Stimulated activated effector memory CD8-positive, alpha-beta T cell treated with anti-CD3 and anti-CD28 coated beads, Interleukin-12 subunit alpha, Interleukin-12 subunit beta, amount 100 ng/mL, for 72 hours (primary cell): Measurements from ENCODE around the gene ADCY2.

Experiments
- ATAC-seq: fragments of 150-1000 bp; cut with Tn5 transposase; 2 replicates; pipeline ENCODE4 v1.10.0; 2021
- DNase-seq, 2 donors: peaks; one replicate each; pipeline ENCODE4 v3.0.0; 2021 to 2022; ENCODE audit warnings: low spot score in 2 of 2
- H3K27ac Mint-ChIP-seq: one replicate; pipeline ENCODE4 v1.8.0; 2022; ENCODE audit warnings: mild to moderate bottlenecking, mixed read lengths
- H3K36me3 Mint-ChIP-seq: one replicate; pipeline ENCODE4 v1.8.0; 2022; ENCODE audit warnings: mild to moderate bottlenecking, mixed read lengths
- H3K4me1 Mint-ChIP-seq: one replicate; pipeline ENCODE4 v1.8.0; 2022; ENCODE audit warnings: mixed read lengths
- H3K4me3 Mint-ChIP-seq: one replicate; pipeline ENCODE4 v1.8.0; 2022; ENCODE audit warnings: mild to moderate bottlenecking, mixed read lengths
- H3K9me3 Mint-ChIP-seq: one replicate; pipeline ENCODE4 v1.8.0; 2022; ENCODE audit warnings: mixed read lengths

The ADCY2 gene

DNA sequence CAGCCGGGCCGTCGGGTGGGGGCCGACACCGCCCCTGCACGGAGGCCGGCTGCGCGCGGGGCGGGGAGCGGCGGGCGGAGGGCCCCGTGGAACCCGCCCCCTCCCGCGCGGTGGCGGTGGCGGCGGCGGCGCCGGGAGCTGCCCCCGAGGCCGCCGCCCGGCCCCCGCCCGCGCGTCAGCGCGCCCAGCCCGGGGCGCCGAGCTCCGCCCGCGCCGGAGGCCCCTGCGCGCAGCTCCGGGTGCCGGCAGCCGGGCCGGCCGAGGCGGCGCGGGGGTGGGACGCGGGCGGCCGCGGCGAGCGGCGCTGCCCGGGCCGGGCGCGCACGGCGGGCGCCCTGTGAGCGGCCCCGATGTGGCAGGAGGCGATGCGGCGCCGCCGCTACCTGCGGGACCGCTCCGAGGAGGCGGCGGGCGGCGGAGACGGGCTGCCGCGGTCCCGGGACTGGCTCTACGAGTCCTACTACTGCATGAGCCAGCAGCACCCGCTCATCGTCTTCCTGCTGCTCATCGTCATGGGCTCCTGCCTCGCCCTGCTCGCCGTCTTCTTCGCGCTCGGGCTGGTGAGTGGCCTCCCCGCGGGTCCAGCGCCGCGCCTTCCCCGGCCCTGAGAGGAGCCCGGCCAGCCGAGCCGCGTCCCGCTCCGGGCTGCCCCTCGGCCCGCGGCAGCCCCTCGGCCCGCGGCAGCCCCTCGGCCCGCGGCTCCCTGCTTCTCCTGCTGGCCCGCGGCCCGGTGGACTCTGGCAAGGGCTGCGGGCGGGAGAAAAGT lies at the start of gene ADCY2:
TSS of gene ADCY2 (plus strand) at position 192 of the 766 bp plus-strand sequence. CDS start at position 351, 159 bp downstream.
- Mint-ChIP-seq H3K9me3 (no peaks in the 10 kb centered on the region), H3K36me3 (no peaks in the 10 kb centered on the region), H3K27ac (no peak within 1 kb of the TSS), H3K4me1 (no peaks in the 10 kb centered on the region), H3K4me3 (no peak within 1 kb of the TSS)
- DNase-seq (no peak), ATAC-seq (no peak)

DNA sequence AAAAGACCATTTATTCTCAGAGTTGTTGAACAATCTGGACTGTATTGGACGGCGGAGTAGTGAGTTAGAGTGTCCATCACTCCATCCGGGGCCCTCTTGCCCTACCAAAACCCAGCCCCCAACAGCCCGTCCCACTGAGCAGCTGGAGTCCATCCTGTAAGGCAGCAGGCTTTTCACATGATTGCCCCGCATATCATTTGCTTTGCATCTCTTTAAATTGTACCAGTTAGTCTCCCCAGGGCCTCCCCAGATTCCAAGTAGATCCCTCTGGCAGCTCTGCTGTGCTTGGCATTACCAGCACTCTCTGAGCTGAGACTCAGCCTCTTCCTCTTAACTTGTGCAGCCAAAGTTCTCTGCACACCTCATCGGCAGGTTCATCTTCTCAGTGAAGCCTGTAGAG lies 48.6 kb upstream of the ADCY2 start:
- Mint-ChIP-seq H3K27ac (no peak overlapping the region), H3K4me1 (no peaks in the 10 kb centered on the region), H3K9me3 (peaks cover 4% of the 10 kb centered on the region), H3K36me3 (no peaks in the 10 kb centered on the region), H3K4me3 (no peak overlapping the region)
- ATAC-seq: no peak
- DNase-seq: no peak

DNA sequence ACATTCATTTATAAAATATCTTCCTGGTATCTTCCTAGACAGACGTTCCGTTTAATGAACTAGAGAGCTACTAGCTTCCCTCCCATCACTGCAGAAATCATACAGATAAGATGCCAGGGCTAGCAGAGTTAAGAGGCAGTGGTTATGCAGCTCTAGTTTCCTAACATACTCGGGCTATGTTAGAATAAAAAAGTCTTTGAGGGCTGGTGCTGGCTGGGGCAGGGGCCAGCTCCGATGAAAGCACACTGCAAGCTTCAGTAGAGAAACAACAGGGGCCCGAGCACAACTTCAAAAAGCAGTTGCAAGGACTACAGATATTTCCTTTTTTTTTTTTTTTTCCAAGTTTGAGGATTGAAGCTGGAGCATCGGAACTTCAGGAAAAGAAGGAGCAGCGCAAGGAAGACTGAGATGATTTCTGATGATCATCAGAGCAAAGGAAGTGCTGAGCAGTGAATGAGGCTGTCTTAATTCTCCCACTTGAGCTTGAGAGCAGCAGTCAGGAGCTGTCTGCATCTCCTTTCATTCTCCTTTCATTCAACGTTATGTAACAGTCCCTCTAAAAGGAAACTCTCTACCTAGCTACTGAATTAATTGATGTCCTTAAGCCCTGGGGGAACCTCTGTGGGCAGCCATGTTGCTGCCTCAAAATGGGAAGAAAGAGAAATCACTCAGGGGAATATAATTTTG lies 47.6 kb upstream of the ADCY2 start:
- no peak overlapping the region for H3K4me3 Mint-ChIP-seq
- H3K9me3 Mint-ChIP-seq: peaks cover 2% of the 10 kb centered on the region
- H3K4me1 Mint-ChIP-seq: no peaks in the 10 kb centered on the region
- DNase-seq (no peak), ATAC-seq (no peak)
- no peak overlapping the region for H3K27ac Mint-ChIP-seq
- no peaks in the 10 kb centered on the region for H3K36me3 Mint-ChIP-seq

DNA sequence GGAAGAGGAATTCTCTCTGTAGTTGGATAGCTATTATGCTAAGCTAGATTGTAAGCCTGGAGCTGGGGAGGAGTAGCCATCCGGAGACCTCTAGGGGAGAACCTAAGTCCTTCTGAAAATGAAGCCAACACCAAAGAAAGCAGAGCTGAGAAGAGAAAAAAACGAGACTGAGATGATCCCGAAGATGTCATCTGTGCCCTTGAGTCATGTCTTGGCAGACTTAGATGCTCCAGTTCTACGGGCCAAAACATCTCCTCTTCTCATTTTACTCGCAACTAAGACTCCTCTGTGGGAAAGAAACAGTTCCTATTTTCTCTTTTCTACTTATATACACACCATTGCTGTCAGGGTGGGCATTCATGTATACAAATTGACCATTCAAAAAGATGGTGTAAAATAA lies 34.3 kb upstream of the ADCY2 start:
- no peak overlapping the region for H3K27ac Mint-ChIP-seq
- DNase-seq: no peak
- H3K9me3 Mint-ChIP-seq: peaks cover 7% of the 10 kb centered on the region
- ATAC-seq: no peak
- H3K36me3 Mint-ChIP-seq: no peaks in the 10 kb centered on the region
- H3K4me1 Mint-ChIP-seq: no peaks in the 10 kb centered on the region
- no peak overlapping the region for H3K4me3 Mint-ChIP-seq

DNA sequence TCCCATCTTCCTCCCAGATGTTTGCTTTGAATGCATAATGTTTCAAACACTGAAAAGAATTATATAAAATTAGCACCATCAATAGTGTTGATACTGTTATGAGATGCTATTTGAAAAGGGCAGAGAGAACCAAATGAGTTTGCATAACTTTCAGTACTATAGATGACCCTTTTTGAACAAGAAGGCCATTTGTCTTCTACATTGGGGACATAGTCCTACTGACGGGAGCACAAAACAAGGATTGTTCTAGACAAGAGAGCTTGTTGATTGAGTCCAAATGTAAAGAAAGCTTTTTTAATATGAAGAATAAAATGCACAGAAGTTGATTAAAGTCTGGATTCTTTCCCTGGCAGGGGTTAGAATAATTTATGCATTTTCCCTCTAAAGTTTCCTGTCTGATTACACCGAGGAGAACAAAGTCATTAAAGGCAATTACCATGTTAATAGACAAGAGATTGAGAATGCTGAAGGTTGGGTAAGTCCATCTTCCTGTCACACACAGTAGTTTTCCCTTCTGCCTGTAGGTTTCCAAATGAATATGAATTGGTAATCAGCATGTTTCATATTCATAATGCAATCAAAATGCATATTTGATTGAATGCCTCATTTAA lies 32.8 kb upstream of the ADCY2 start:
- H3K9me3 Mint-ChIP-seq: peaks cover 5% of the 10 kb centered on the region
- no peak overlapping the region for H3K4me3 Mint-ChIP-seq
- H3K36me3 Mint-ChIP-seq: no peaks in the 10 kb centered on the region
- no peak overlapping the region for H3K27ac Mint-ChIP-seq
- no peaks in the 10 kb centered on the region for H3K4me1 Mint-ChIP-seq
- no peak for DNase-seq
- ATAC-seq: no peak

DNA sequence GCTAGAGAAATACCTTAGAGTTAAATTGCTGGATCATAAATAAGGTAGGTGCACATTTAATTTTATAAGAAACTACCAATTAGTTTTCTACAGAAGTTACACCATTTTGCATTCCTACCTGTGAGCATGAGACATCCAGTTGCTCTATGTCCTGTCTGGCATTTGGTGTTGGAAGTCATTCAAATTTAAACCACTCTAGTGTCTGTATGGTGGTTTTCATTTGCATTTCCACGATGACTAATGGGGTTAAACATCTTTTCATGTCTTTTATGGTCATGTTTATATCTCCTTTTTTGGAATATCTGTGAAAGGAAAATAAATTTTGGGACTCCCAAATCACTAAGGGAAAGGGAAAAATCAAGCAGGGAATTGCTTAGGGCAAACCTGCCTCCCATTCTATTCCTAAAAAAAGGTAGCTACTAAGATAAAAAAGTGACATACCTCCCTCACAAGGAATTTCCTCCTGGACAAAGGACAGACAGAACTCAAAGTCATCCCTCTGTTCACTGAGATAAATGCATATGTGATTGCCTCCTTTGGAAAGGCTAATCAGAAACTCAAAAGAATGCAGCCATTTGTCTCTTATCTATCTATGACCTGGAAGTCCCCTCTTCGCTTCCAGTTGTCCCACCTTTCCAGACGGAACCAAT lies 31.6 kb upstream of the ADCY2 start:
- ATAC-seq (no peak), DNase-seq (no peak)
- Mint-ChIP-seq H3K36me3 (no peaks in the 10 kb centered on the region), H3K27ac (no peak overlapping the region), H3K4me3 (no peak overlapping the region), H3K4me1 (no peaks in the 10 kb centered on the region), H3K9me3 (peaks cover 2% of the 10 kb centered on the region)

DNA sequence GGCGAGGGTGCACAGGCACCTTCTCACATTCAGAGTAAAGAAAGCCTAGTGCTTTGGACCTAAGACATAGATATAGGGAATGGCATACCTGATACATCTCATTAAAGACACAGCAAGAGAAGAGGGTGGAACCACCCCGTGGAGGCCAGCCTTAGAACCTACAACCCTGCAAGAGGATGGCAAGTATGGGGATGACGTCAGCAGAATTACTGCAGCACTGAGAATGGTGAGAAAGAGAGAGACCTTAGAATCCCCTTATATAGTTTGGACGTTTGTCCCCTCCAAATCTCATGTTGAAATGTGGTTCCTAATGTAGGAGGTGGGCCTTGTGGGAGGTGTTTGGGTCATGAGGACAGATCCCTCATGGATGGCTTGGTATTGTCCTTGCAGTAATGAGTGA lies 28.2 kb upstream of the ADCY2 start:
- DNase-seq: no peak
- no peaks in the 10 kb centered on the region for H3K36me3 Mint-ChIP-seq
- H3K27ac Mint-ChIP-seq: no peak overlapping the region
- no peaks in the 10 kb centered on the region for H3K4me1 Mint-ChIP-seq
- H3K4me3 Mint-ChIP-seq: no peak overlapping the region
- no peak for ATAC-seq
- peaks cover 5% of the 10 kb centered on the region for H3K9me3 Mint-ChIP-seq

DNA sequence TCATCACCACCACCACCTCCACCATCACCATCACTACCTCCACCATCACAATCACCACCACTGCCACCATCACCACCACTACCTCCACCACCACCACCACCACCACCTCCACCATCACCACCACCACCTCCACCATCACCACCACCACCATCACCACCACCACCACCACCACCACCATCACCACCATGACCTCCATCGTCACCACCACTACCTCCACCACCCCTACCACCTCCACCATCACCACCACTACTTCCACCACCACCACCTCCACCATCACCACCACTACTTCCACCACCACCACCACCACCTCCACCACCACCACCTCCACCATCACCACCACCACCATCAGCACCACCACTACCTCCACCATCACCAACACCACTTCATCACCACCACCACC lies 23.5 kb upstream of the ADCY2 start:
- Mint-ChIP-seq H3K27ac (no peak overlapping the region), H3K9me3 (peaks cover 8% of the 10 kb centered on the region), H3K4me1 (no peaks in the 10 kb centered on the region), H3K36me3 (no peaks in the 10 kb centered on the region), H3K4me3 (no peak overlapping the region)
- ATAC-seq: no peak
- no peak for DNase-seq

DNA sequence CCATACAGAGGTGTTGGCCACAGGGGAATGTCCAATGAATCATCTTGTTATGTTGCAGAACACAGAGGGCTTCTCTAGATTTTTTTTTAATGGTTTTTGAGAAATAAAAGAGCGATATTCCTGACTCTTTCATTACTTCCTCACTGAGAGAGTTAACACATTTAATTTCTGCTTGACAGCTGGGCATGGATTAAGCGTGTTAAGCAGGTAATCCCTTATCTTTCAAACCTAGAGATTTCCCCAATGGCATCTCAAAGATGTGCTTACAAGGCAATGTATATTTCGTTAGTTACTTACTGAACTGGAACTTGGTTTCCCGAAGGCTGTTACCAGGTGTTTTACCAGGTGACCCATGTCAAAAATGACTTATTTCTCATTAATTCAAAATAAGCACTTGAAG lies 21.8 kb upstream of the ADCY2 start:
- no peaks in the 10 kb centered on the region for H3K4me1 Mint-ChIP-seq
- no peak overlapping the region for H3K27ac Mint-ChIP-seq
- ATAC-seq (no peak), DNase-seq (no peak)
- H3K36me3 Mint-ChIP-seq: no peaks in the 10 kb centered on the region
- H3K9me3 Mint-ChIP-seq: peaks cover 6% of the 10 kb centered on the region
- H3K4me3 Mint-ChIP-seq: no peak overlapping the region

DNA sequence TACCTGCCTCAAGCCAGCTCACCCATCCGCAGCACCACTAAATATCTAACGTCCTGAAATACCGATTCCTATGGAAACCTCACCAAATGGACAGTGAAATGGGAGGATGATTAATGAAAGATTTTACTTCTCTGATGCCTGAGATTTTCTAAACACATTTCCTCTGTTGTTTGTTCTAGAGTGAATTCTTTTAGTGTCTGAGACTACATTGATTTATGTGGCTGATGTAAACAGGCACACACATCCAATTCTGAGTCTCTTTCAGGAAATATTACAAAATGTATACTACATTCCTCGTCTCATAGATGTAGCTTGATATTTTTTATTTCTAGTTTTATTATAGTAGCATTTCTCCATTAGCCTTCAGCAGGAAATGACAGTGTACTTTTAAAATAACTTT lies 20.5 kb upstream of the ADCY2 start:
- Mint-ChIP-seq H3K4me3 (no peak overlapping the region), H3K9me3 (peaks cover 3% of the 10 kb centered on the region), H3K4me1 (no peaks in the 10 kb centered on the region), H3K36me3 (no peaks in the 10 kb centered on the region), H3K27ac (no peak overlapping the region)
- ATAC-seq: no peak
- no peak for DNase-seq

DNA sequence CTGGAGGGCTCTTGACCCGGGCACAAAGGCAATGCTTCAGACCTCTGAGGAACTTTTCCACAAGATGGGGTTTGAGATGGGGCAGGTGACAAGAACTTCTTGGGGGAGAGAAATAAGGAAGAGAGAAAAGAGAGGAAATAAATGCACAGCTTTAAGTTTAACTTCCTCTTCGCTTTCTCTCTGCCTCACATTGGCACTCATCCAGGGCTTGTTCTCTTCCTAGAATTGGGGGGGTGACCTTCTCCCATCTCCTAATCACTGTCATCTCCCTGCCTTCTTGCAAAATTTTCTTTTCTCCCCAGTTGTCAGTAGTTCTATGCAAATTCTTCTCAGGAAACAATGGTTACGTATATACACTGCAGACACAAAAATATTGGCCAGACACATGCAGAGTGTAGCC lies 19.1 kb upstream of the ADCY2 start:
- ATAC-seq (no peak), DNase-seq (no peak)
- Mint-ChIP-seq H3K27ac (no peak overlapping the region), H3K4me3 (no peak overlapping the region), H3K4me1 (no peaks in the 10 kb centered on the region), H3K36me3 (no peaks in the 10 kb centered on the region), H3K9me3 (peaks cover 5% of the 10 kb centered on the region)

DNA sequence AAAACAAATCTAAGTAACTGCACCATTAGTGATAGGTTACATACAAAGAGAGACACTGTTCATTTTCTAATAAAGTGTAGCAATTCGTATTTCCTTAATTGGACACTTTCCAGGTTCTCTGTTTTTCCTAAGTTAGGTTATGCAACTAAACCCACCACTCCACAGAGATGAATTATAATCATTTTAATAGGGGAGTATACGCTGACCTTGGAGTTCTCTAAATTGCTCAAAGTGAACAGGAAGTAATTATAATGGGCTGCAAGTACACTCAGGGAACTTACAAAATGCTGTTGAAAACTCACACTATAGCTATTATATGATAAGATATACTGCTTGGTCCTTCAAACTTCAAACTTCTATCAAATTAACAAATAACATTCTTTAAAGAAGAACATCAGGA lies 18.2 kb upstream of the ADCY2 start:
- DNase-seq (no peak), ATAC-seq (no peak)
- no peak overlapping the region for H3K4me3 Mint-ChIP-seq
- H3K27ac Mint-ChIP-seq: no peak overlapping the region
- no peaks in the 10 kb centered on the region for H3K36me3 Mint-ChIP-seq
- no peaks in the 10 kb centered on the region for H3K4me1 Mint-ChIP-seq
- peaks cover 5% of the 10 kb centered on the region for H3K9me3 Mint-ChIP-seq

DNA sequence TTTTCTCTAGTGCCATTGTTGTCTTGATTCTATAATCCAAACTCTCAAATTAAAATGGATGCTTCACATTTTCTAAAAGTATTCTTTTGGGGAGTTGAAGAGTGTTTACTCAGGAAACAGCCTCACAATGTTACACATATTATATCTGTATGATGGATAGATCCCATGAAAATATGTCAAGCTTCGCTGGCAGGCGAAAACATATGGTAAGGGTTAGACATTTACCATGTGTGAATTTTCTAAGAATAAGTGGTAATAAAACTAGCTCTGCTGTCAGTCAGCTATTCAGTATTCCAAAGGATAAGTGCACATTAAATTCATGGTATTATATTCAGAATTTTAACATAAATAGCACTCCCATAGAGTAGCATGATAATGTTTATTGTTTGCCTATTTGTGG lies 13.3 kb upstream of the ADCY2 start:
- H3K36me3 Mint-ChIP-seq: no peaks in the 10 kb centered on the region
- ATAC-seq: no peak
- no peak for DNase-seq
- peaks cover 6% of the 10 kb centered on the region for H3K9me3 Mint-ChIP-seq
- H3K27ac Mint-ChIP-seq: no peak overlapping the region
- no peak overlapping the region for H3K4me3 Mint-ChIP-seq
- H3K4me1 Mint-ChIP-seq: no peaks in the 10 kb centered on the region

DNA sequence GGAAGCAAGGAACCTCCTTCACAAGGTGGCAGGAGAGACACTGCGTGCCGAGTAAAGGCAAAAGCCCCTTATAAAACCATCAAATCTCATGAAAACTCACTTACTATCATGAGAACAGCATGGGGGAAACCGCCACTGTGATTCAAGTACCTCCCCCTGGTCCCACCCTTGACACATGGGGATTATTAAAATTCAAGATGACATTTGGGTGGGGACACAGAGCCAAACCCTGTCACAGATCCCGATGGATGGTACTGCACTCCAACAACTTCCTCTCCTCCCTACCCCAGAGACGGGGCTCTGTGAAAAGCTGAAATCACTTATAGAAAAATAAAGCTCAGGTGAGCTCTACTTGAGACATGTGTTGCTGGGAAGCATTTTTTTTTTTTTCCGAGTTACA lies 10.3 kb upstream of the ADCY2 start:
- H3K9me3 Mint-ChIP-seq: peaks cover 6% of the 10 kb centered on the region
- H3K36me3 Mint-ChIP-seq: no peaks in the 10 kb centered on the region
- H3K4me1 Mint-ChIP-seq: no peaks in the 10 kb centered on the region
- DNase-seq (no peak), ATAC-seq (no peak)
- H3K4me3 Mint-ChIP-seq: no peak overlapping the region
- H3K27ac Mint-ChIP-seq: no peak overlapping the region

DNA sequence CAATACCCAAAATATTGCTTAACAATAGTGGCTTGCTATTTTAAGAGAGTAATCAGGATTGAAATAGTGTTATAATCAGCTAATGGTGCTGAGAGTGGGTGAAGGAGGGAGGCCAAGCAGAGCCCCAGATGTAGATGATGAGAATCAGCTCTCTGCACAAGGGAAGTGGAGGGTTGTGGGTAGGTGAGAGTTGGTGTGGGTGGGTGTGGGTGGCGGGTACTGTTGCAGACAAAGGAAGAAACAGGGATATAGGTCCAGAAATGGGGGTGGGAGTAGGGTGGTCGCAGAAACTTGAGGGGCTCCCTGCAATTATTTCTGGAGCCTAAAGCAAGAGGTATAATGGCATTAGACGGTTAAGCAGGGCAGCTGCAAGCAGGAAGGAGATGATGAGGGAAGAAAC lies 7.4 kb upstream of the ADCY2 start:
- no peak for DNase-seq
- no peaks in the 10 kb centered on the region for H3K4me1 Mint-ChIP-seq
- no peak overlapping the region for H3K4me3 Mint-ChIP-seq
- H3K36me3 Mint-ChIP-seq: no peaks in the 10 kb centered on the region
- peaks cover 4% of the 10 kb centered on the region for H3K9me3 Mint-ChIP-seq
- ATAC-seq: no peak
- H3K27ac Mint-ChIP-seq: no peak overlapping the region

DNA sequence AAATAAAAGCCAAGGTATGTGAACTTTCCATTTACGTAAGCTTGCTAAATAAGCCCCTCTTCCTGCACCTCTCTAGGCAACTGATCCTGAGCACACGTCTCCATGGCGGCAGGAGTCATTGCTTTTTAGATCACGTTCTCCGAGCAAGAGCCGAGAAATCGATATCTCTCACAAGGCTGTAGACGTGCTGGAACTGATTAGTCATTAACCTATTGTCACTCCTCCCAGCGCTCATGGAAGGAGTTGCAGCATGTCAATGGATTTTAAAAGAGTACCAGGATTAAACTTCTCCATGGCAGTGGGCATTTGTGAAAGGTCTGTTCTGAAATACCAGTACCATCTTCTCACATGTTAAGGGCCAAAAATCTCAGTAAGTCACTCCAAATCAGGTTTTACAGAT lies 4.7 kb upstream of the ADCY2 start:
- ATAC-seq: no peak
- no peak for DNase-seq
- Mint-ChIP-seq H3K27ac (no peak overlapping the region), H3K36me3 (no peaks in the 10 kb centered on the region), H3K4me1 (no peaks in the 10 kb centered on the region), H3K9me3 (no peaks in the 10 kb centered on the region), H3K4me3 (no peak overlapping the region)
